ENCODE results near the gene C3orf20.

DNA sequence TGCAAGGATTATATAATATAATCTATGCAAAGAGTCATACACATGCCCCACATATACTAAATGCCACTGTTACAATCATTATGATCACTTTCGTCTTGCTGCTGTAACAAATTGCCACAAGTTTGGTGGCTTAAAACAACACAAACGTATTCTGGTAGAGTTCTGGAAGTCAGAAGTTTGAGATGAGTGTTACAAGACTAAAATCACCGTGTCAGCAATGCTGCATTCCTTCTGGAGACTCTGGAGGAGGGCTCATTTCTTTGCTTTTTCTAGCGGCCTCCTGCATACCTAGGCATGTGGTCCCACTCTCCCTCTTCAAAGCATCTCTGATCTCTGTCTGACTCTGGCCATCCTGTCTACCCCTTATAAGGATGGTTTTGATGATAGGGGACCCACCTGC lies 24.7 kb upstream of the C3orf20 start:
- TF ChIP-seq POLR2A (IDR thresholded peaks at IDR 0.05): no peak
- TF ChIP-seq, protein P1, sequence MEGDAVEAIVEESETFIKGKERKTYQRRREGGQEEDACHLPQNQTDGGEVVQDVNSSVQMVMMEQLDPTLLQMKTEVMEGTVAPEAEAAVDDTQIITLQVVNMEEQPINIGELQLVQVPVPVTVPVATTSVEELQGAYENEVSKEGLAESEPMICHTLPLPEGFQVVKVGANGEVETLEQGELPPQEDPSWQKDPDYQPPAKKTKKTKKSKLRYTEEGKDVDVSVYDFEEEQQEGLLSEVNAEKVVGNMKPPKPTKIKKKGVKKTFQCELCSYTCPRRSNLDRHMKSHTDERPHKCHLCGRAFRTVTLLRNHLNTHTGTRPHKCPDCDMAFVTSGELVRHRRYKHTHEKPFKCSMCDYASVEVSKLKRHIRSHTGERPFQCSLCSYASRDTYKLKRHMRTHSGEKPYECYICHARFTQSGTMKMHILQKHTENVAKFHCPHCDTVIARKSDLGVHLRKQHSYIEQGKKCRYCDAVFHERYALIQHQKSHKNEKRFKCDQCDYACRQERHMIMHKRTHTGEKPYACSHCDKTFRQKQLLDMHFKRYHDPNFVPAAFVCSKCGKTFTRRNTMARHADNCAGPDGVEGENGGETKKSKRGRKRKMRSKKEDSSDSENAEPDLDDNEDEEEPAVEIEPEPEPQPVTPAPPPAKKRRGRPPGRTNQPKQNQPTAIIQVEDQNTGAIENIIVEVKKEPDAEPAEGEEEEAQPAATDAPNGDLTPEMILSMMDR (IDR thresholded peaks at IDR 0.05): no peak

Measured in sigmoid colon (tissue), 3 donors.